PFSK-1 (cell line): ENCODE results near the gene DACH1.

Source experiments
- FOXP2 ChIP-seq: optimal IDR thresholded peaks from 2 replicates; pipeline ENCODE3; 2011; ENCODE audit warnings: borderline replicate concordance, control low read depth, inconsistent platforms; ENCODE audit not compliant: insufficient read depth; ENCODE audit errors: extremely low read length, extremely low read depth
- POLR2AphosphoS5 ChIP-seq: IDR thresholded peaks from 2 replicates; pipeline ENCODE4 v1.6.1; 2012; ENCODE audit warnings: low read depth, mild to moderate bottlenecking, control low read depth, low read length, moderate library complexity
- SIN3A ChIP-seq: IDR thresholded peaks from 2 replicates; pipeline ENCODE4 v1.6.1; 2012; ENCODE audit warnings: mild to moderate bottlenecking, low read length, moderate library complexity, borderline replicate concordance; ENCODE audit not compliant: insufficient read depth
- TAF1 ChIP-seq: IDR thresholded peaks from 2 replicates; pipeline ENCODE4 v1.6.1; 2012; ENCODE audit warnings: low read length, control low read depth, borderline replicate concordance; ENCODE audit not compliant: insufficient read depth
- TF ChIP-seq, protein P1 (sequence below), 2 experiments: IDR thresholded peaks; 2 replicates each; pipeline versions ENCODE4 v1.6.1 to v1.8.0; 2011 to 2012; ENCODE audit warnings: low read depth in 2 of 2, low read length in 2 of 2, control low read depth in 1 of 2, inconsistent platforms in 1 of 2, mild to moderate bottlenecking in 1 of 2, moderate library complexity in 1 of 2; ENCODE audit not compliant: insufficient read depth in 1 of 2

DNA sequence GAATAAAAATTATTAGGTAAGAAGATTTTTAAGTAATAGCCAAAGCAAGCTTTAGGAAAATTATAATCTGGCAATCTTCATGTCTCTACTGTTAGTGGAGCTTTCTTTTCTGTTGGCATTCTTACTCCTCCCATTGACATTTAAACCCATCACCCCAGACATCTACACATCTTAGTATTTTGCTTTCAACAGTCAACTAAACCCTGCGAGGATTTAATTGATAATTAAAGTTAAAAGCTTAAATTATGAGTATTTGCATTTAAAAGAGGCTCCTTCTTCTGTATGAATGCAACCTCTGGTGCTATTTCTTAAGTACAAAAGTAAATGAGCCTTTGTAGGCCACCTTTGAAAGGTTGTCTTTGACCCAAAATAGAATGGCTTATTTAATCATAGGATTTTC is 148.1 kb downstream of the DACH1 start:
- TF ChIP-seq, protein P1, sequence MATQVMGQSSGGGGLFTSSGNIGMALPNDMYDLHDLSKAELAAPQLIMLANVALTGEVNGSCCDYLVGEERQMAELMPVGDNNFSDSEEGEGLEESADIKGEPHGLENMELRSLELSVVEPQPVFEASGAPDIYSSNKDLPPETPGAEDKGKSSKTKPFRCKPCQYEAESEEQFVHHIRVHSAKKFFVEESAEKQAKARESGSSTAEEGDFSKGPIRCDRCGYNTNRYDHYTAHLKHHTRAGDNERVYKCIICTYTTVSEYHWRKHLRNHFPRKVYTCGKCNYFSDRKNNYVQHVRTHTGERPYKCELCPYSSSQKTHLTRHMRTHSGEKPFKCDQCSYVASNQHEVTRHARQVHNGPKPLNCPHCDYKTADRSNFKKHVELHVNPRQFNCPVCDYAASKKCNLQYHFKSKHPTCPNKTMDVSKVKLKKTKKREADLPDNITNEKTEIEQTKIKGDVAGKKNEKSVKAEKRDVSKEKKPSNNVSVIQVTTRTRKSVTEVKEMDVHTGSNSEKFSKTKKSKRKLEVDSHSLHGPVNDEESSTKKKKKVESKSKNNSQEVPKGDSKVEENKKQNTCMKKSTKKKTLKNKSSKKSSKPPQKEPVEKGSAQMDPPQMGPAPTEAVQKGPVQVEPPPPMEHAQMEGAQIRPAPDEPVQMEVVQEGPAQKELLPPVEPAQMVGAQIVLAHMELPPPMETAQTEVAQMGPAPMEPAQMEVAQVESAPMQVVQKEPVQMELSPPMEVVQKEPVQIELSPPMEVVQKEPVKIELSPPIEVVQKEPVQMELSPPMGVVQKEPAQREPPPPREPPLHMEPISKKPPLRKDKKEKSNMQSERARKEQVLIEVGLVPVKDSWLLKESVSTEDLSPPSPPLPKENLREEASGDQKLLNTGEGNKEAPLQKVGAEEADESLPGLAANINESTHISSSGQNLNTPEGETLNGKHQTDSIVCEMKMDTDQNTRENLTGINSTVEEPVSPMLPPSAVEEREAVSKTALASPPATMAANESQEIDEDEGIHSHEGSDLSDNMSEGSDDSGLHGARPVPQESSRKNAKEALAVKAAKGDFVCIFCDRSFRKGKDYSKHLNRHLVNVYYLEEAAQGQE (IDR thresholded peaks at IDR 0.05; ENCODE audit: insufficient read depth in 1 of 2, low read depth in 2 of 2, low read length in 2 of 2) = no peak
- TF ChIP-seq TAF1 = no peak
- TF ChIP-seq POLR2AphosphoS5 = no peak
- no peak for TF ChIP-seq SIN3A
- no peak for TF ChIP-seq FOXP2
